IMR-90 (cell line): ENCODE data around the gene MEGF11.

Experiments used
- CEBPB ChIP-seq: IDR thresholded peaks from 2 replicates; pipeline ENCODE4 v1.6.1; 2012; ENCODE audit warnings: low read depth, low read length, improper control_type of control experiment
- CHD1 ChIP-seq: IDR thresholded peaks from 2 replicates; pipeline ENCODE4 v1.6.1; 2012; ENCODE audit warnings: low read depth, low read length, improper control_type of control experiment
- CTCF ChIP-seq: conservative IDR thresholded peaks from 2 replicates; pipeline ENCODE4 v1.5.1; 2012; ENCODE audit warnings: mild to moderate bottlenecking, low read depth, low read length, improper control_type of control experiment
- MAZ ChIP-seq: IDR thresholded peaks from 2 replicates; pipeline ENCODE4 v1.6.1; 2012; ENCODE audit warnings: low read depth, mild to moderate bottlenecking, low read length, improper control_type of control experiment, moderate library complexity, borderline replicate concordance
- MXI1 ChIP-seq: IDR thresholded peaks from 2 replicates; pipeline ENCODE4 v1.6.1; 2012; ENCODE audit warnings: low read depth, mild to moderate bottlenecking, low read length, moderate library complexity, borderline replicate concordance
- POLR2A ChIP-seq: IDR thresholded peaks from 2 replicates; pipeline ENCODE4 v1.6.1; 2012; ENCODE audit warnings: mild to moderate bottlenecking, low read depth, low read length
- RAD21 ChIP-seq: IDR thresholded peaks from 2 replicates; pipeline ENCODE4 v1.6.1; 2012; ENCODE audit warnings: low read length, improper control_type of control experiment
- RFX5 ChIP-seq: IDR thresholded peaks from 2 replicates; pipeline ENCODE4 v1.8.0; 2012; ENCODE audit warnings: low read depth, mild to moderate bottlenecking, low read length, moderate library complexity
- SMC3 ChIP-seq: fragments of 150-350 bp; IDR thresholded peaks from 2 replicates; pipeline ENCODE4 v1.6.1; 2016; ENCODE audit warnings: low read depth, mild to moderate bottlenecking, antibody characterized with exemption, low read length, moderate library complexity

- TF ChIP-seq CTCF (no peak), POLR2A (no peak), CEBPB (no peak), RAD21 (no peak), CHD1 (no peak), MXI1 (no peak), MAZ (no peak), RFX5 (no peak), SMC3 (no peak)
Measured at GRCh38 chr15:66134284-66134683, 119.3 kb downstream of the MEGF11 start.
